ENCODE data around the gene SEMA3A. TPM values are rescaled to one million over a fixed set of nuclear protein-coding genes. Genes with fewer than 3 reads are reported as not detected.

Gene SEMA3A
- total and polyA plus RNA-seq, 4 donors: 0.13 to 0.56 (median 0.20) TPM

DNA sequence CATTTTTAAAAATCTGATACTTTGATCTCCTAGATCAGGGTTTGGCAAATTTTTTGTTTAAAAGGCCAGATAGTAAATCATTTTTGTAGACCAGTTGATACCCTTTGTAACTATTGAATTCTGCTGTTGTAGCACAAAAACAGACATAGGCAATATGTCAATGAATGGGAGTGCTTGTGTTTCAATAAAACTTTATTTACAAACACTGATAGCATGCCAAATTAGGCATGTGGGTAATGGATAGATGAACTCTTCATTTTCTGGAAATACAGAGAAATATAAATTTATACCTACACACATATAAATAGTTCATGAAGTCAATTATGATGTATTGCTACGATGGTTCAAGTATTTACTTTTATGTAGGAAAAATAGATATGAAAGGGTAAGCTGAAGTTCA is 60.4 kb downstream of the SEMA3A start:
- Histone ChIP-seq H3K27me3 (ENCODE audit: control insufficient read depth in 4 of 4, insufficient read depth in 4 of 4, low read length in 3 of 4) (no peaks in the 10 kb centered on the region), H3K9me3 (ENCODE audit: control insufficient read depth in 4 of 4, low read length in 3 of 4) (no peaks in the 10 kb centered on the region), H3K36me3 (ENCODE audit: control insufficient read depth in 4 of 4, insufficient read depth in 3 of 4, low read depth in 1 of 4, low read length in 3 of 4) (no peaks in the 10 kb centered on the region), H3K27ac (ENCODE audit: low read depth in 1 of 2, low read length in 2 of 2) (no peak overlapping the region), H3K9ac (ENCODE audit: low read depth in 1 of 2, low read length in 2 of 2) (no peak overlapping the region), H3K4me3 (ENCODE audit: low read depth in 1 of 3, low read length in 3 of 3) (no peak overlapping the region), H3K4me1 (ENCODE audit: control insufficient read depth in 4 of 4, insufficient read depth in 4 of 4, low read length in 3 of 4) (no peaks in the 10 kb centered on the region)
- TF ChIP-seq RAD21 (IDR thresholded peaks at IDR 0.05) (no peak), JUND (IDR thresholded peaks at IDR 0.05) (no peak), GABPA (IDR thresholded peaks at IDR 0.05 in 1 of 2, conservative IDR thresholded peaks at IDR 0.05 in 1 of 2) (no peak)
- TF ChIP-seq, protein P1, sequence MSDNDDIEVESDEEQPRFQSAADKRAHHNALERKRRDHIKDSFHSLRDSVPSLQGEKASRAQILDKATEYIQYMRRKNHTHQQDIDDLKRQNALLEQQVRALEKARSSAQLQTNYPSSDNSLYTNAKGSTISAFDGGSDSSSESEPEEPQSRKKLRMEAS (IDR thresholded peaks at IDR 0.05): no peak
- DNase-seq (ENCODE audit: low spot score): no peak
- 73% methylated on average over 1 of the region's 1 CpG for WGBS

DNA sequence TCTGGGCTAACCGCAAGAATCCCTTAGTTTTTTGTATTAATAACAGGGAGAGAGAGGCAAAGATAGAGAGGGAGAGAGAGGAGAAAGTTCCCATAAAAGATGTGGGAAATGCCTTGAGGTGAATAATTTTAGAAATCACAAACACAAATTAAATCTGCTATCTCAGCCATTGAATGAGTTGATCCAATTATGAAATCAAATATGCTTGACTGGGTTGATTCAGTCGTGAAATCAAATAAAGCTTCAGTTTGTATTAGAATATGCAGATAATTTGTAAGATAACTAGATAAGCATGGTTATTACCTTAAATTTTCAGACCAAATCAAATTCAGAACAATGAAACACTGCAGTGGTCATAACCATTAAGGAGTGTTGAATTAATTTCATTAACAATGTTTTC is 68.9 kb downstream of the SEMA3A start:
- H3K4me1 ChIP-seq (ENCODE audit: control insufficient read depth in 4 of 4, insufficient read depth in 4 of 4, low read length in 3 of 4): no peaks in the 10 kb centered on the region
- H3K27ac ChIP-seq (ENCODE audit: low read depth in 1 of 2, low read length in 2 of 2): no peak overlapping the region
- no peaks in the 10 kb centered on the region for H3K36me3 ChIP-seq (ENCODE audit: control insufficient read depth in 4 of 4, insufficient read depth in 3 of 4, low read depth in 1 of 4, low read length in 3 of 4)
- H3K27me3 ChIP-seq (ENCODE audit: control insufficient read depth in 4 of 4, insufficient read depth in 4 of 4, low read length in 3 of 4): no peaks in the 10 kb centered on the region
- TF ChIP-seq RAD21 (IDR thresholded peaks at IDR 0.05) (no peak), YY1 (IDR thresholded peaks at IDR 0.05) (no peak), JUND (IDR thresholded peaks at IDR 0.05) (no peak), NR2F2 (IDR thresholded peaks at IDR 0.05) (no peak), FOXA2 (IDR thresholded peaks at IDR 0.05) (no peak), GABPA (IDR thresholded peaks at IDR 0.05 in 1 of 2, conservative IDR thresholded peaks at IDR 0.05 in 1 of 2) (no peak), HNF4G (IDR thresholded peaks at IDR 0.05) (no peak), FOXA1 (IDR thresholded peaks at IDR 0.05) (no peak), TAF1 (conservative IDR thresholded peaks at IDR 0.05) (no peak), EGR1 (IDR thresholded peaks at IDR 0.05; ENCODE audit: low read depth in 2 of 2) (no peak), SP1 (IDR thresholded peaks at IDR 0.05) (no peak), HNF4A (conservative IDR thresholded peaks at IDR 0.05) (no peak)
- TF ChIP-seq, protein P1 (IDR thresholded peaks at IDR 0.05): no peak
- TF ChIP-seq, protein P2, sequence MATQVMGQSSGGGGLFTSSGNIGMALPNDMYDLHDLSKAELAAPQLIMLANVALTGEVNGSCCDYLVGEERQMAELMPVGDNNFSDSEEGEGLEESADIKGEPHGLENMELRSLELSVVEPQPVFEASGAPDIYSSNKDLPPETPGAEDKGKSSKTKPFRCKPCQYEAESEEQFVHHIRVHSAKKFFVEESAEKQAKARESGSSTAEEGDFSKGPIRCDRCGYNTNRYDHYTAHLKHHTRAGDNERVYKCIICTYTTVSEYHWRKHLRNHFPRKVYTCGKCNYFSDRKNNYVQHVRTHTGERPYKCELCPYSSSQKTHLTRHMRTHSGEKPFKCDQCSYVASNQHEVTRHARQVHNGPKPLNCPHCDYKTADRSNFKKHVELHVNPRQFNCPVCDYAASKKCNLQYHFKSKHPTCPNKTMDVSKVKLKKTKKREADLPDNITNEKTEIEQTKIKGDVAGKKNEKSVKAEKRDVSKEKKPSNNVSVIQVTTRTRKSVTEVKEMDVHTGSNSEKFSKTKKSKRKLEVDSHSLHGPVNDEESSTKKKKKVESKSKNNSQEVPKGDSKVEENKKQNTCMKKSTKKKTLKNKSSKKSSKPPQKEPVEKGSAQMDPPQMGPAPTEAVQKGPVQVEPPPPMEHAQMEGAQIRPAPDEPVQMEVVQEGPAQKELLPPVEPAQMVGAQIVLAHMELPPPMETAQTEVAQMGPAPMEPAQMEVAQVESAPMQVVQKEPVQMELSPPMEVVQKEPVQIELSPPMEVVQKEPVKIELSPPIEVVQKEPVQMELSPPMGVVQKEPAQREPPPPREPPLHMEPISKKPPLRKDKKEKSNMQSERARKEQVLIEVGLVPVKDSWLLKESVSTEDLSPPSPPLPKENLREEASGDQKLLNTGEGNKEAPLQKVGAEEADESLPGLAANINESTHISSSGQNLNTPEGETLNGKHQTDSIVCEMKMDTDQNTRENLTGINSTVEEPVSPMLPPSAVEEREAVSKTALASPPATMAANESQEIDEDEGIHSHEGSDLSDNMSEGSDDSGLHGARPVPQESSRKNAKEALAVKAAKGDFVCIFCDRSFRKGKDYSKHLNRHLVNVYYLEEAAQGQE (IDR thresholded peaks at IDR 0.05): no peak
- TF ChIP-seq, protein P3, sequence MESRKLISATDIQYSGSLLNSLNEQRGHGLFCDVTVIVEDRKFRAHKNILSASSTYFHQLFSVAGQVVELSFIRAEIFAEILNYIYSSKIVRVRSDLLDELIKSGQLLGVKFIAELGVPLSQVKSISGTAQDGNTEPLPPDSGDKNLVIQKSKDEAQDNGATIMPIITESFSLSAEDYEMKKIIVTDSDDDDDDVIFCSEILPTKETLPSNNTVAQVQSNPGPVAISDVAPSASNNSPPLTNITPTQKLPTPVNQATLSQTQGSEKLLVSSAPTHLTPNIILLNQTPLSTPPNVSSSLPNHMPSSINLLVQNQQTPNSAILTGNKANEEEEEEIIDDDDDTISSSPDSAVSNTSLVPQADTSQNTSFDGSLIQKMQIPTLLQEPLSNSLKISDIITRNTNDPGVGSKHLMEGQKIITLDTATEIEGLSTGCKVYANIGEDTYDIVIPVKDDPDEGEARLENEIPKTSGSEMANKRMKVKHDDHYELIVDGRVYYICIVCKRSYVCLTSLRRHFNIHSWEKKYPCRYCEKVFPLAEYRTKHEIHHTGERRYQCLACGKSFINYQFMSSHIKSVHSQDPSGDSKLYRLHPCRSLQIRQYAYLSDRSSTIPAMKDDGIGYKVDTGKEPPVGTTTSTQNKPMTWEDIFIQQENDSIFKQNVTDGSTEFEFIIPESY (IDR thresholded peaks at IDR 0.05): no peak
- TF ChIP-seq, protein P4, sequence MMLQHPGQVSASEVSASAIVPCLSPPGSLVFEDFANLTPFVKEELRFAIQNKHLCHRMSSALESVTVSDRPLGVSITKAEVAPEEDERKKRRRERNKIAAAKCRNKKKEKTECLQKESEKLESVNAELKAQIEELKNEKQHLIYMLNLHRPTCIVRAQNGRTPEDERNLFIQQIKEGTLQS (IDR thresholded peaks at IDR 0.05): no peak
- TF ChIP-seq, protein P5, sequence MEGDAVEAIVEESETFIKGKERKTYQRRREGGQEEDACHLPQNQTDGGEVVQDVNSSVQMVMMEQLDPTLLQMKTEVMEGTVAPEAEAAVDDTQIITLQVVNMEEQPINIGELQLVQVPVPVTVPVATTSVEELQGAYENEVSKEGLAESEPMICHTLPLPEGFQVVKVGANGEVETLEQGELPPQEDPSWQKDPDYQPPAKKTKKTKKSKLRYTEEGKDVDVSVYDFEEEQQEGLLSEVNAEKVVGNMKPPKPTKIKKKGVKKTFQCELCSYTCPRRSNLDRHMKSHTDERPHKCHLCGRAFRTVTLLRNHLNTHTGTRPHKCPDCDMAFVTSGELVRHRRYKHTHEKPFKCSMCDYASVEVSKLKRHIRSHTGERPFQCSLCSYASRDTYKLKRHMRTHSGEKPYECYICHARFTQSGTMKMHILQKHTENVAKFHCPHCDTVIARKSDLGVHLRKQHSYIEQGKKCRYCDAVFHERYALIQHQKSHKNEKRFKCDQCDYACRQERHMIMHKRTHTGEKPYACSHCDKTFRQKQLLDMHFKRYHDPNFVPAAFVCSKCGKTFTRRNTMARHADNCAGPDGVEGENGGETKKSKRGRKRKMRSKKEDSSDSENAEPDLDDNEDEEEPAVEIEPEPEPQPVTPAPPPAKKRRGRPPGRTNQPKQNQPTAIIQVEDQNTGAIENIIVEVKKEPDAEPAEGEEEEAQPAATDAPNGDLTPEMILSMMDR (IDR thresholded peaks at IDR 0.05; ENCODE audit: low read depth, low read length, missing input control): no peak
- H3K9me3 ChIP-seq (ENCODE audit: control insufficient read depth in 4 of 4, low read length in 3 of 4): no peaks in the 10 kb centered on the region
- DNase-seq (ENCODE audit: low spot score): no peak
- H3K9ac ChIP-seq (ENCODE audit: low read depth in 1 of 2, low read length in 2 of 2): no peak overlapping the region
- WGBS: 81% methylated on average over 2 of the region's 2 CpGs
- H3K4me3 ChIP-seq (ENCODE audit: low read depth in 1 of 3, low read length in 3 of 3): no peak overlapping the region

Measured in liver (tissue), 9 donors.